NK-92 (cell line): ENCODE results near the gene SLC28A2.
"Not testable (repeated sequence)": the region's sequence is repeated elsewhere in the genome, so short reads cannot be mapped to it uniquely, and the experiment has no call there.

Source experiments
- DNase-seq: peaks from one replicate; lab custom pipeline; 2025; ENCODE audit not compliant: unreplicated experiment; lab: John Stamatoyannopoulos, UW

The SLC28A2 gene, protein sequence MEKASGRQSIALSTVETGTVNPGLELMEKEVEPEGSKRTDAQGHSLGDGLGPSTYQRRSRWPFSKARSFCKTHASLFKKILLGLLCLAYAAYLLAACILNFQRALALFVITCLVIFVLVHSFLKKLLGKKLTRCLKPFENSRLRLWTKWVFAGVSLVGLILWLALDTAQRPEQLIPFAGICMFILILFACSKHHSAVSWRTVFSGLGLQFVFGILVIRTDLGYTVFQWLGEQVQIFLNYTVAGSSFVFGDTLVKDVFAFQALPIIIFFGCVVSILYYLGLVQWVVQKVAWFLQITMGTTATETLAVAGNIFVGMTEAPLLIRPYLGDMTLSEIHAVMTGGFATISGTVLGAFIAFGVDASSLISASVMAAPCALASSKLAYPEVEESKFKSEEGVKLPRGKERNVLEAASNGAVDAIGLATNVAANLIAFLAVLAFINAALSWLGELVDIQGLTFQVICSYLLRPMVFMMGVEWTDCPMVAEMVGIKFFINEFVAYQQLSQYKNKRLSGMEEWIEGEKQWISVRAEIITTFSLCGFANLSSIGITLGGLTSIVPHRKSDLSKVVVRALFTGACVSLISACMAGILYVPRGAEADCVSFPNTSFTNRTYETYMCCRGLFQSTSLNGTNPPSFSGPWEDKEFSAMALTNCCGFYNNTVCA

GRCh38 chr15:45251888-45252287 lies at the start of gene SLC28A2:
TSS of gene SLC28A2 (plus strand) at chr15:45252234. CDS start at chr15:45253216, 982 bp downstream.
- DNase-seq, result no peak

DNA sequence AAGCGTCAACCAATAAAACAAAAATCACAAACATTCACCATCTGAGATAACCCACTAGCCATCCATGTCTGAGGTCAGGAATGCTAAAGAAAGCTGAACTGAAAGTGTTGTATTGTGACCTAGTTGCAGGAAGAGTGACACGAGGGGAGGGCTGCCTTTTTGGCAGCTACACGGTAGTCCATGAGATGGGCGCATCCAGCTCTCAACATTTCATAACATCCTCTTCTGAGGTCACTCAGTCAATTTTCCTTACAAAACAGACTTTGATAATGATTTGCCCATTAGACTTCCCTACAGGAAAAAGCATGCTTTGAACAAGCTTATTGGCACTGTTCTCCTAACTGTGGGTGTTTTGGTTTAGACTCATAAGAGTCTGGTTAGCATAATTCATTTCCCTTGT lies 48.9 kb upstream of the SLC28A2 start:
- no peak for DNase-seq

DNA sequence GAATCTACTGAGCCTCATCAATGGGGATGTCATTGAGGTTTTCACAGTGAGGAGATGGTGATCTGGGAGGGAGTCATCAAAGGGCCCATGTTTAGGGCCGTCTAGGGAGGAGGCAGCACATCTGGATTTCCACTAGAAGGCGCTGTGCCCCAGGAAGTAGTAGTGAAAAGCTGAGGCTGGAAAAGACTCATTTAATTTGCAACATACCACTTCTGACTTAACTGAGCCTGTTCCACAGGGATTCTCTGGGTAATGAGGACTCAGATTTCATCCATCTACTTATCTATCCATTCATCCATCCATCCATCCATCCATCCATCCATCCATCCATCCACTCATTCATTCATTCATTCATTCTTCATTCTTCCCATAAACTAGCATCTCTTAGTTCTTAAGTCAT lies 46.8 kb upstream of the SLC28A2 start:
- DNase-seq, result no peak

DNA sequence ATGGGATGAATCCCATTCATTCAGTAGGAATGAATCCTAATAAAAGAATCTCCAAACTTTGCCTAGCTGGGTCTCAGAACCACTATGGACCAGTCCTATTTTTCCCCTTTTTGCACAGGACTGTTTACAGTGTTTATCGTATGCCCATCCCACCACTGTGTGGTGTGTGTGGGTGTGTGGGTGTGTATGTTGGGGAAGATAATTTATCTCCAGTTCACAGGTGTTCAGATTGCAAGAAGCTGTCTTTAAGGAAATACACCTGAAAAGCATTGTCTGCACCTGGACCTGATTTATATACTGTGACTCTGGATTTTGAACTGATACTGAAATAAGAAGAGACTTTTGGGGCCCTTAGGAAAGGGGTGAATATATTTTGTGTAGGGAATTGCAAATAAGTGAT lies 39.5 kb upstream of the SLC28A2 start:
- DNase-seq, result no peak

DNA sequence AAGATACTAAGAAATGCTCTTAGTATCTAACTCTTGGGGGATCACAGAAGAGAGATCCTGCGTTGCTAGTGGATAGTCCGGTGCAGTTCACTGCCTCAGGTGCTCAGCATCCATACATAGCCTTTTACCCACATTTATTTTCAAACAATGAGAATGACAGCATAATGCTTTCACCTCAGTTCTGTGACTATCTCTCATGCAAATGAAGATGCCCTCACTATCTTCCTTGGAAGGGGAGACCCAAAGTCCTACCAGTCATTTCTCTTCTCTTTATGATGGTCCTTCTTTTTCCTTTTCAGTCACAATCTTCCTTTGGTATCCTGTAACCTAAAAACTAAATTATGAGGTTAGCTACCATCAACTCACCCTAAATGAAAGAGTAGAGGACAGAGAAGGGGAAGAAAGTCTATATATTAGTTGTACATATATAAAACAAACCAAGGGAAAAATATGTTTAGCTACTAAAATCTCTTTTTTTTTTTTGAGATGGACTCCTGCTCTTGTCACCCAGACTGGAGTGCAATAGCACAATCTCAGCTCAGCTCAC lies 30.9 kb upstream of the SLC28A2 start:
- no peak for DNase-seq

DNA sequence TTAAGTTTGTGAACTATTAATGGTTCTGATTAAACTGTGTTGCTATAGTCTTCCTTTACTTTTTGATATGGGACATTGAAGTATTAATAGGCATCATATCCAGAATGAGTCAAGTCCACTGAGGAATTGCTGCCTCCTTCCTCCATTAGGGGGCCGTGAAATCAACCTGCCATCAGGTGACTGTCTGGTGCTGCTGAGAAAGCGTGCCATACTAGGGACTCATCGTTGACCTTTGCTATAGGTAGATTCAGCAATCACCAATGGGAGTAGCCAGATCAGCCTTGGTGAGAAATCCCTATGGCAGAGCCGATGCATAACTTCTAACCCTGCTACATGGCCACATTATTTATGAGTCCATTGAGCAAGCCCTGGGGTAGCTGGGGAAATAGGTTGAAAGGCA lies 30.1 kb upstream of the SLC28A2 start:
- DNase-seq, result no peak

- DNase-seq, result no peak
Observed at GRCh38 chr15:45224621-45225217, 27.3 kb upstream of the SLC28A2 start.

DNA sequence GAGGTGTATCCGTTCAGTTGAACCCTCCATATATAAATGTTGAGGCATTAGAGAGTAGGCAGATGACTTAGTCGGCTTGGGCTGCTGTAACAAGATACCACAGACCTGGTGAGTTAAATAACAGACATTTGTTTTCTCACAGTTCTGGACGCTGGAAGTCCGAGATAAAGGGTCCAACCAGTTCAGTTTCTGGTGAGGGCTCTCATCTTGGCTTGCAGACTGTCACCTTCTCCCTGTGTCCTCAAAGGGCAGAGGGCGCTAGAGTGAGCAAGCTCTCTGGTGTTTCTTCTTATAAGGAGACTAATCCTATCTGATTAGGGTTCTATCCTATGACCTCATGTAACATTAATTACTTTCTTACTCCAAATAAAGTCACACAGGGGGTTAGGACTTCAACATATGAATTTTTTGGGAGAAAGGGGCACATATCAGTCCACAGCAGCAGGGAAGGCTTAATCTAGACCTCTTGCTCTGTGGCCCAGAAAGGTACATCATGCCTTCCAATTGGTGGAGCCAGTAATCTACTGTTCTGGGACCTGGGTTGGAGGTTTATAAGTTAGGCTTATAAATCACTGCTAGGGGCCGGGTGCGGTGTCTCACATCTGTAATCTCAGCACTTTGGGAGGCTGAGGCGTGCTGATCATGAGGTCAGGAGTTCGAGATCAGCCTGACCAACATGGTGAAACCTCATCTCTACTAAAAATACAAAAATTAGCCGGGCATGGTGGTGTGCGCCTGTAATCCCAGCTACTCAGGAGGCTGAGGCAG lies 26.3 kb upstream of the SLC28A2 start:
- no peak for DNase-seq

- no peak for DNase-seq
Observed at GRCh38 chr15:45228931-45229330, 23.1 kb upstream of the SLC28A2 start.

- no peak for DNase-seq
Observed at GRCh38 chr15:45230245-45230965, 21.6 kb upstream of the SLC28A2 start.

DNA sequence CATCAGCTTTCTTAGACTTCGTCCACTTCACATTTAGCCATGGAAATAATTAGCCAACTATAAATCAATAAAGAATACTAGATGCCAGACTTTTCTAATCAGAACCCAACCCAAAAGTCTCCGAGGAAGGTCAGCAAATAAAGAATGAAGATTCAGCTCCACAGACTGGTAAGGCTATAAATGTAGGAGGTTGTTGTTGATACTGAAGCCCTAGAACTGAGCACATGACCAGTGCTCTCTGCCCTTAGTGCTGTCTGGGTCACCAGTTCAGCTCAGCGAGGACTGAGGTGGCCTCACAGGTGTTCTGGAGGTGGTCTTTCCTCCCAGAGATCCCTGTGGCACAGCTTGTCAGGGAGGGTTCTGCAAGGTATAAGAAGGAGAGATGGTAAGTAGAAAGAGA lies 20.9 kb upstream of the SLC28A2 start:
- no peak for DNase-seq

DNA sequence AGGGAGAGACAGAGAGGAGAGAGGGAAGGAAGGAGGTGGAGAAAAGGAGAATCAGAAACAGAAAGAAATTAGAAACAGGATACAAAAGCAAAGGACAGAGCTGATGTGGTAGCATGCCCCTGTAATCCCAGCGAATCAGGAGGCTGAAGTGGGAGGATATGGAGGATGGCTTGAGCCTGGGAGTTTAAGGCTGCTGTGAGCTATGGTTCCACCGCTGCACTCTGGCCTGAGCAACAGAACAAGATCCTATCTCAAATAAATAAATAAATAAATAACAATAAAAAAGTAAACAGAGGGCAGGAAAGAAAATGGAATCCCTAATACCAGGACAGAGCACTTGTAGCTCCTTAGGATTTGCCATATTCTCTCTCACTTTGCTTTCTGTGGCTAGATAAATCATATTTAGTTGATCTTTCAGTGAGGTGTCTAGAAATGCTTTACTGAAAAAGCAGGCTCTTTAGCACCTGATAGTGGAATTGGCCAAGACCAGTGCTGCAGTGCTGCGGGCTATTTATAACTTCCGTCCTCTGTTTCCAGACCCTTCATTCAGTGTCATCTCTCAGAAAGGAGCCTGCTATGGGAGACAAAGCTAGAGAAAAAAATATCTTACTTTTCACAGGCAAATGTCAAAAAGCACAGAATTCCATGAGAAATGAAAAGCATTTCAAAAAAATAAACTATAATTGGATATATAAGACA lies 20.0 kb upstream of the SLC28A2 start:
- DNase-seq, result no peak

DNA sequence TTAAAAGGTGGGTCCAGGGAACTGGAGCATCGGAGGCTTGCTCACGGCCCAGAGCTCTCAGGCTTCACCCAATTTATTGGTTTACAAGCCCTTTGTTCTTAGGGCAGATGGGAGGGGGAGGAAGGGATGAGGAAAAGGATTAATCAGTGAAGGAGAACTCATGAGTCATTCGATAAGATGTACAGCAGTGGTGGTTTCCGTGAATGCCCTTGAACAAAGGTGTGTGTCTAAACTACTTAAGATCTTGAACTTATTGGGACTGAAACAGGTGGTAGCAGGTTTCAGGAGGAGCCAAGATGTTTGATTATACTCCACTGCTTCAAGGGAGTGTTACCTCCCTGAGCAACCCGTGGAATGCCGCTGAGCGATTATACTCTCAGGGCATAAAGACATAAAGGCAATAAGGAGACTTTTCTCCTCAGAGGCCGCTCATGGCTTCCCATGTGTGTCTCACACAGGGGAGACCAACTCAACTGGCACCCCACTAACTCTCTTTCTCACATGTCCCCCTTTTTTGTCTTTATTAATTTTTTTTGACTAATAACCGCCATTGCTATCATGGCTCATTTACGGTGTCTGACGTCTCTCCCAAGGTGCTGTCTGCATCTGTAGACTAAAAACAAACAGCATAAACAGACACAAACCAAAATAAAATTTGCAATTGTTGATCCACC lies 17.3 kb upstream of the SLC28A2 start:
- DNase-seq, result no peak

DNA sequence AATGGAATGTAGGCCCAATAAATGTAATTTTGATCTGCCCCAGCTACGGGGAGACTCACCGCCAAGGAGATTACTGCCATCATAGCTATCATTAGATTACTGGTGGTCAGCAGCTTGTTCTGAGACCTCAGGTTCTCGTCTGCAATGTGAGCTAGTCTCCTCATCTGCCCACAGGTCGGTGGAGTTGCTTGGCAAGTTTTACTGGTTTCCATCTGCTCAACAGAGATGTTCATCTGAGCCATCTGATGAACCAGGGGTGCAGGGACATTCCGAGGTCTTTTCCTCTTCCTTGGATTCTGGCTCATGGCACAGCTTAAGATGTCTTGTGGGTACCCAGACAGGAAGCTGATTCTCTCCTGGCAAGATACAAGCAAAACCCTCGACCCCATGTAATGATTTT lies 15.2 kb upstream of the SLC28A2 start:
- DNase-seq, result not testable (repeated sequence)

DNA sequence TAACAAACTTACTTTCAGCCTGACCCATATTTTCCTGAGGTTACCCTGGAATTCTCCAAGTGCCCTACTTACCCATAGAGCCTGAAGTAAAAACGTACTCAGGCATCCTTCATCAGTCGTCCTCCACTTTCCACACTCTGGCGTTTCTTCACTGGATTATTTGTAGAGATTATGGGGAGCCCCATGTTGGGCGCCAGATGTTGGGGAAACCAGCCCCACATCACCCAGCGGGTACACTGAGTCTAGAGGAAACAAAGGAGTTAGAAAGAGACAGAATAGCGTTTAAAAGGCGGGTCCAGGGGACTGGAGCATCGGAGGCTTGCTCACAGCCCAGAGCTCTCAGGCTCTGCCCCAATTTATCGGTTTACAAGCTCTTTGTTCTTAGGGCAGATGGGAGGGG lies 9.7 kb upstream of the SLC28A2 start:
- DNase-seq, result no peak

DNA sequence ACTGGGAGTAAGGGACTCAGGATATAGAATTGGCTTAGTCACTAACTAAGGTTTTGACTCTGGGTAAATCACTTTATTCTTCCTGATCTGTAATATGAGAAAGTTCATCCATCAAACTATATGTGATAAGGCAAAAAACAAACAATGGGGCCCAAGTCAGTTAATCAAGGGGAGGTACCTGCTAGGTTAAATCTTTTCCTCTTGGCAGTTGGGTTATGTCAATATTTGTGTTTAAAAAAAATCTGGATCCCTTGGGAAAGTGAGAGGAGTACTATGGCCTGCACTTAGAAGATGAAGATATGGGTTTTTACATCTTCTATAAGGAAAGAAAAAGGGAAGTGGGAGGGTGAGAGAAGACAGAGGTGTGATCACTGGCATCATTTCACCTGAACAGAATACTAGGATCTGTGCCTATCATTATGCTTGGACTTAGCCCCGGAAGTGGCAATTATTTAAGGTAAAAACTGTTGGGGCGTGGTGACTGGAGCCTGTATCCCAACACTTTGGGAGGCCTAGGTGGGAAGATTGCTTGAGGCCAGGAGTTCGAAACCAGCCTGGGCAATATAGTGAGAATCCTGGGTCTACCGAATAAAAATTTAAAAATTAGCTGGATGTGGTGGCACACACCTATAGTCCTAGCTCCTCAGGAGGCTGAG lies 2.8 kb upstream of the SLC28A2 start:
- no peak for DNase-seq

DNA sequence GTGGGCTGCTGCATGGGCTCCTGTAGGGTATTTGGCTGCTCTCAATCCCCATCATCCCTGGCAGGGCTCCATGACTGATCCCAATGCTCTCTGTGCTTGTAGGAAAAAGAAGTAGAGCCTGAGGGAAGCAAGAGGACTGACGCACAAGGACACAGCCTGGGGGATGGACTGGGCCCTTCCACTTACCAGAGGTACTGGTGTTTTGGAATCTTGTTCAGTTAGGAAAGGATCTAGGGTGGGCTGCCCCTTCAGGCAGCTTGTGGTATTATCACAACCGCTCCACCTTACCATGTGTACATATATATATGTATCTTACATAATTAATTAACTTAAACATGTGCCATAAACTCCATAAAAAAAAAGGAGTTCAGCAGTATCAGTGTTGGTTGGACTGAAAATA lies 1.3 kb downstream of the SLC28A2 start:
- DNase-seq, result no peak

DNA sequence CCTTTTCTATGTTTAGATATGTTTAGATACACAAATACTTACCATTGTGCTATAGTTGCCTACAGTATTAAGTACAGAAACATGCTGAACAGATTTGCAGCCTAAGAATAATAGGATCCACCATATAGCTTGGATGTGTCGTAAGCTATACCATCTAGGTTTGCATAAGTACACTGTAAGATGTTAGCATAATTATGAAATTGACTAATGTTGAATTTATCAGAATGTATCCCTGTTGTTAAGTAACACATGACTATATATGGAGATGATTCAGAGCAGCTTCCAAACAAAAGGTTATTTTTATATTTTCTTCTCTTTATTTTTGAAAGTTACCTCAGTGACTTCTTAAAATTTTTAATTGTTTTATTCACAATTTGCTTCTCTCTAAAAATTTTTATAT lies 2.4 kb downstream of the SLC28A2 start:
- DNase-seq, result no peak

DNA sequence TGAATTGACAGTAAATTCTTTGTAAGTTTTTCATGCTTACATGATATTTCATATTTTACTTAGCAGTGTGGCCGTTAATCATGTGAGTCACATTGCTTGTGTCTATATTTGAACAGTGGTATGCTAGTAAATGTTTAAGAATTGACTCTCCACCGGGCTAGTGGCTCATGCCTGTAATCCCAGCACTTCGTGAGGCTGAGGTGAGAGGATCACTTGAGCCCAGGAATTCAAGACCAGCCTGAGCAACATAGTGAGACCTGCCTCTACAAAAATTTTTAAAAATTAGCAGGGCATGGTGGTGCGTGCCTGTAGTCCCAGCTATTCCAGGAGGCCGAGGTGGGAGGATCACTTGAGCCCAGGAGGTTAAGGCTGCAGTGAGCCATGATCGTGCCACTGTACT lies 2.8 kb downstream of the SLC28A2 start:
- not testable (repeated sequence) for DNase-seq
